GM18507 (cell line): Measurements from ENCODE around the gene ITPR2.

Experiments
- DNase-seq: peaks from one replicate; pipeline ENCODE4 v3.0.0; 2011; ENCODE audit warnings: low read depth; ENCODE audit not compliant: insufficient read length; ENCODE audit errors: extremely low spot score
- FAIRE-seq: peaks from 2 replicates; lab custom pipeline; 2011; peaks lifted over from hg19 to GRCh38; lab: Jason Lieb, UNC

Gene ITPR2

GRCh38 chr12:26723379-26724308, 109.3 kb downstream of the ITPR2 start:
- no peak for DNase-seq
- FAIRE-seq = peak; percentile 12

GRCh38 chr12:26721800-26722199, 111.2 kb downstream of the ITPR2 start:
- DNase-seq = no peak
- FAIRE-seq = no peak

- no peak for FAIRE-seq
- no peak for DNase-seq
Observed at GRCh38 chr12:26719852-26720251, 113.1 kb downstream of the ITPR2 start.

GRCh38 chr12:26717757-26718156, 115.2 kb downstream of the ITPR2 start:
- DNase-seq (no peak), FAIRE-seq (no peak)

- FAIRE-seq (no peak), DNase-seq (no peak)
Observed at GRCh38 chr12:26715232-26715631, 117.8 kb downstream of the ITPR2 start.

- DNase-seq = no peak
- FAIRE-seq = peak; percentile 84
Observed at GRCh38 chr12:26713885-26714383, 119.1 kb downstream of the ITPR2 start.

GRCh38 chr12:26712892-26713291, 120.1 kb downstream of the ITPR2 start:
- DNase-seq (no peak), FAIRE-seq (no peak)

- DNase-seq = no peak
- FAIRE-seq = no peak
Observed at GRCh38 chr12:26711569-26711968, 121.4 kb downstream of the ITPR2 start.

- FAIRE-seq (no peak), DNase-seq (no peak)
Observed at GRCh38 chr12:26711072-26711471, 121.9 kb downstream of the ITPR2 start.

- FAIRE-seq (no peak), DNase-seq (no peak)
Observed at GRCh38 chr12:26705851-26706250, 127.1 kb downstream of the ITPR2 start.

GRCh38 chr12:26704684-26705460, 128.1 kb downstream of the ITPR2 start:
- FAIRE-seq (peak; percentile 41), DNase-seq (no peak)

- FAIRE-seq (no peak), DNase-seq (no peak)
Observed at GRCh38 chr12:26704214-26704613, 128.8 kb downstream of the ITPR2 start.

GRCh38 chr12:26702741-26703140, 130.3 kb downstream of the ITPR2 start:
- FAIRE-seq (no peak), DNase-seq (no peak)

- no peak for DNase-seq
Observed at GRCh38 chr12:26701604-26702215, 131.3 kb downstream of the ITPR2 start.

GRCh38 chr12:26700430-26700829, 132.6 kb downstream of the ITPR2 start:
- no peak for FAIRE-seq
- no peak for DNase-seq

More at GRCh38 chr12:26701604-26702215, 131.3 kb downstream of the ITPR2 start:
- peak; percentile 44 for FAIRE-seq

- DNase-seq = no peak
- no peak for FAIRE-seq
Observed at GRCh38 chr12:26699237-26699636, 133.8 kb downstream of the ITPR2 start.

- DNase-seq = no peak
Observed at GRCh38 chr12:26698186-26698585, 134.8 kb downstream of the ITPR2 start.

GRCh38 chr12:26697217-26697616, 135.8 kb downstream of the ITPR2 start:
- no peak for FAIRE-seq

More at GRCh38 chr12:26698186-26698585, 134.8 kb downstream of the ITPR2 start:
- FAIRE-seq = no peak

GRCh38 chr12:26696613-26697092, 136.3 kb downstream of the ITPR2 start:
- DNase-seq (no peak), FAIRE-seq (no peak)

More at GRCh38 chr12:26697217-26697616, 135.8 kb downstream of the ITPR2 start:
- DNase-seq = no peak
